DND-41 (cell line): Measurements from ENCODE around the gene IRX2.

Experiments
- ATAC-seq: fragments of 200-7000 bp; cut with Tn5 transposase; 3 replicates; pipeline ENCODE4 v1.9.1; 2021; ENCODE audit warnings: low read depth; ENCODE audit not compliant: insufficient read depth
- DNase-seq: peaks from one replicate; pipeline ENCODE4 v3.0.0-alpha.2; 2020
- H2AFZ ChIP-seq: 2 replicates; pipeline ENCODE4 v1.6.0; 2012; ENCODE audit warnings: low read depth, low read length
- H3K27ac ChIP-seq: 2 replicates; pipeline ENCODE4 v1.5.1; 2012; ENCODE audit warnings: low read length, inconsistent platforms
- H3K27me3 ChIP-seq: fragments of 200-600 bp; sonication (generic); 2 replicates; pipeline ENCODE4 v1.6.0; 2012; ENCODE audit warnings: low read length, mild to moderate bottlenecking, inconsistent platforms; ENCODE audit not compliant: insufficient read depth, poor library complexity
- H3K36me3 ChIP-seq: 2 replicates; pipeline ENCODE4 v1.5.1; 2012; ENCODE audit warnings: low read length, inconsistent platforms; ENCODE audit not compliant: insufficient read depth
- H3K4me1 ChIP-seq: 2 replicates; pipeline ENCODE4 v1.5.1; 2012; ENCODE audit warnings: mild to moderate bottlenecking, low read length; ENCODE audit not compliant: insufficient read depth
- H3K4me2 ChIP-seq: 2 replicates; pipeline ENCODE4 v1.6.0; 2012; ENCODE audit warnings: mild to moderate bottlenecking, moderate library complexity, low read length, inconsistent platforms; ENCODE audit not compliant: insufficient read depth
- H3K4me3 ChIP-seq, 2 experiments: fragments of 200-600 bp in 1 of 2; shearing (Covaris generic) in 1 of 2; 2 replicates each; pipeline ENCODE4 v1.5.1; 2012 to 2016; ENCODE audit warnings: inconsistent platforms in 2 of 2, low read length in 2 of 2, mild to moderate bottlenecking in 2 of 2, low read depth in 1 of 2, moderate library complexity in 1 of 2
- H3K79me2 ChIP-seq: 2 replicates; pipeline ENCODE4 v1.6.0; 2012; ENCODE audit warnings: low read length, inconsistent platforms; ENCODE audit not compliant: insufficient read depth
- H3K9ac ChIP-seq: 2 replicates; pipeline ENCODE4 v1.6.0; 2012; ENCODE audit warnings: low read depth, mild to moderate bottlenecking, inconsistent platforms, low read length, moderate library complexity
- H3K9me3 ChIP-seq: 2 replicates; pipeline ENCODE4 v1.5.1; 2012; ENCODE audit warnings: low read length, moderate library complexity, mild to moderate bottlenecking, inconsistent platforms; ENCODE audit not compliant: insufficient read depth, severe bottlenecking
- H4K20me1 ChIP-seq: 2 replicates; pipeline ENCODE4 v1.6.0; 2012; ENCODE audit warnings: low read length; ENCODE audit not compliant: insufficient read depth
- CTCF ChIP-seq: IDR thresholded peaks from 2 replicates; pipeline ENCODE4 v1.5.1; 2012; ENCODE audit warnings: borderline replicate concordance, low read length, moderate library complexity, mild to moderate bottlenecking; ENCODE audit not compliant: poor library complexity, severe bottlenecking; ENCODE audit errors: extremely low read depth
- EZH2 ChIP-seq: IDR thresholded peaks from 3 replicates; pipeline ENCODE4 v1.6.1; 2012; ENCODE audit warnings: borderline replicate concordance, low read depth, mild to moderate bottlenecking, moderate library complexity, low read length, inconsistent platforms; ENCODE audit not compliant: severe bottlenecking

The IRX2 gene

GRCh38 chr5:2751592-2752021, at the start of gene IRX2:
IRX2 (minus strand) TSS chr5:2751677; CDS start chr5:2751413, 264 bp downstream.
- TF ChIP-seq EZH2: no peak
- TF ChIP-seq CTCF: no peak
- Histone ChIP-seq H3K4me3 (no peak within 1 kb of the TSS), H3K27me3 (no peaks in the 10 kb centered on the region), H3K79me2 (no peaks in the 10 kb centered on the region), H3K4me2 (no peak within 1 kb of the TSS), H4K20me1 (no peaks in the 10 kb centered on the region), H3K27ac (no peak within 1 kb of the TSS), H3K4me1 (peaks cover 37% of the 10 kb centered on the region), H2AFZ (no peak within 1 kb of the TSS), H3K9me3 (peaks cover 9% of the 10 kb centered on the region), H3K9ac (no peak within 1 kb of the TSS), H3K36me3 (no peaks in the 10 kb centered on the region)
- ATAC-seq (no peak), DNase-seq (no peak)

- Histone ChIP-seq H3K4me3 (no peak overlapping the region), H3K9me3 (peaks cover 3% of the 10 kb centered on the region), H3K36me3 (no peaks in the 10 kb centered on the region), H2AFZ (no peak overlapping the region), H4K20me1 (no peaks in the 10 kb centered on the region), H3K79me2 (no peaks in the 10 kb centered on the region), H3K27me3 (no peaks in the 10 kb centered on the region), H3K4me2 (no peak overlapping the region), H3K4me1 (peaks cover 6% of the 10 kb centered on the region), H3K27ac (no peak overlapping the region), H3K9ac (no peak overlapping the region)
- ATAC-seq (no peak), DNase-seq (no peak)
- TF ChIP-seq EZH2 (no peak), CTCF (no peak)
Observed at GRCh38 chr5:2800035-2800434, 48.6 kb upstream of the IRX2 start.

GRCh38 chr5:2797981-2798380, 46.5 kb upstream of the IRX2 start:
- no peaks in the 10 kb centered on the region for H3K27me3 ChIP-seq
- no peak for DNase-seq

More at GRCh38 chr5:2797981-2798380, 46.5 kb upstream of the IRX2 start:
- Histone ChIP-seq H3K9me3 (peaks cover 8% of the 10 kb centered on the region), H3K36me3 (no peaks in the 10 kb centered on the region), H3K4me1 (peaks cover 6% of the 10 kb centered on the region), H2AFZ (no peak overlapping the region), H3K9ac (no peak overlapping the region), H4K20me1 (no peaks in the 10 kb centered on the region), H3K27ac (no peak overlapping the region), H3K4me3 (no peak overlapping the region), H3K79me2 (no peaks in the 10 kb centered on the region), H3K4me2 (no peak overlapping the region)
- ATAC-seq: no peak
- TF ChIP-seq CTCF: no peak
- TF ChIP-seq EZH2: no peak
